NT2/D1 (cell line): ENCODE measurements around the gene RBX1.

Experiments used
- YY1 ChIP-seq: IDR thresholded peaks from 2 replicates; pipeline ENCODE4 v1.6.1; 2011; ENCODE audit not compliant: insufficient read length, insufficient read depth
- ZNF274 ChIP-seq: IDR thresholded peaks from 2 replicates; pipeline ENCODE4 v1.6.1; 2011; ENCODE audit warnings: mild to moderate bottlenecking, low read depth, low read length

GRCh38 chr22:40979198-40979597, 28.0 kb downstream of the RBX1 start:
- TF ChIP-seq YY1, result no peak
- no peak for TF ChIP-seq ZNF274
